Amniotic stem cell (primary cell): ENCODE results near the gene GPC2.

Experiments used
- DNase-seq: peaks from one replicate; lab custom pipeline; 2025; lab: John Stamatoyannopoulos, UW

The GPC2 gene

DNA sequence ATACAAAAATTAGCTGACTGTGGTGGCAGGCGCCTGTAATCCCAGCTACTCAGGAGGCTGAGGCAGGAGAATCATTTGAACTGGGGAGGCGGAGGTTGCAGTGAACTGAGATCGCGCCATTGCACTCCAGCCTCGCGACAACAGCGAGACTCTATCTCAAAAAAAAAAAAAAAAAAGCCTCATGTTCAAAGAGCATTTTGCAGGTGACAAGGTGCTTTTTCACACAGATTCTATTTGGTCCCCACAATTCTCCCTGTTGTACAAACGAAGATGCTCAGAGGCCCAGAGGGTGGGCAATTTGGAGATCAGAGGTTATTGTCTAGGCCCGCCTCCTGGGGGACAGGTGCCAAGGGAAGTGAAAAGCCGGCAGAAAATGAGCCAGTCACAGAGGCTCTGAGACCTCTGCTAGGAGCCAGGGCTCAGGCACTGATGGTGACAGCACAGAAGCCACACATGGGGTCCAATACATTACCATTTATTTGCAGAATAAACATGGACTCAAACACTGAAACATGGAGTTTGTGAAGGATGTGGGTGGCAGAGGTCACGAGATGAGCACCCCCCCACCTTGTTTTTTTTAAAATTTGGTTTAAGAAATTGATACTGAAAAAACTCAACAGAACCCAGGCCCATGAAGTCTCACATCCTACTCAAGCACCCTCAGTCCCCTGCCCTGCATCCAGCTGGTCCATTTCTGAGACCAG lies 7.9 kb downstream of the GPC2 start:
- DNase-seq: no peak

DNA sequence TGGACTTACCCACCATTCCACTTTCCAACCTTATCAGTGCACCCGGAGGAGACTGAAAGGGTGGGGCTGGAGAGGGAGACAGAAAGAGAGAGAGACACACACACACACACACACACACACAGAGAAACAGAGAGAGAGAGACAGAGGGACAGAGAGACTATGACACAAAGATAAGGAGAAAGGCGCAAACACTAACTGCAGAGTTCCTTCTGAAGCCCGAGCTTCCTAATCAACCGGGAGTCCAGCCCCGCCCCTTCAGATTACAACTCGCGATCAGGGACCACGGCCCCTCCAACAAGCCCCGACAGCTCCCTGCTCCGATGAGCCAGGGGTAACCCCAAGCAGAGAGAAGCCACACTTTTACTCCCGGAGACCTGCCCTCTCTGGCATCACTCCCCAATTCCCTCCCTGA lies 9.3 kb downstream of the GPC2 start:
- no peak for DNase-seq

DNA sequence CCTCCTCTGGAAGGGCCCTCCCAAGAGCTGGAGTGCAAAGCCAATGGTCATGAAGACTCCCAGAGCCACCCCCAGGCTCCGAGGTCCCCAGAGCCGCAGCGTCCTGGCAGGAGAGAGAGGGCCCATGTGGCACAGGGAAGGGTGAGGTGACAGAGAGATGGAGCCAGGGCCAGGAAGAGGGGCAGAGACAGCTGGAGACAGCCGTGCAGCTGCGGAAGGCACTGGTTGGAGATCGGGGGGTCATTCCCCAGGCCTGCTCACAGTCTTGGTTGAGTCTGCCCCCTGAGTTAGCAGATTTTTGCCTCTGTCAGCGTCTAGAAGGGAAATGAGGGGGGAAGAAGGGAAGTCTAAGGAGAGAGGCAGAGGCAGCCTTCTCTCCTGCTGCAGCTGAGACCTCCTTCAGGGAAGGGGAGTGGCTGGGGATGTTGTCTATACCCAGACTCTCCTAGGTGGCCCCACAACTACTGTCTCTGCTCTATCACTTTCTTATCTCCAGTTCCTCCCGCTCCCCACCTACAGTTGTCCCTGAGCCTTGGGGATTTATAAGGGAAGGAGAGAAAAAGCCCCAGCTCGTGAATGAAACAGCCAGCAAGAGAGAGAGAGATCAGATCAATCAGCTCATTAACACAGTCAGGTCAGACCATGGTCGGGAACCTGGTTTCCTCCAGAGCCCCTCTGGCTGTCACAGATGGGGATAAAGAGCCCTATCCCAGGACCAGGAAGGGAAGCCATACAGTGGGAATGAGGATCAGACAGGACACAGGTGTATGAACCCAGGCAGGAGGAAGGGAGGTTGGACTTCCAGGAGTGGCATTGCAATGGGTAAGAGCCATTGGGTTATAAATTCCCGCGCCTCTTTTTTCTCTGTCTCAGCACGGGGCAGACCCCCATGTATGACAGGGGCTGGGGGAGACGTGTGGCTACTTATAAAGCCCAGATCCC lies 9.9 kb downstream of the GPC2 start:
- DNase-seq: no peak

DNA sequence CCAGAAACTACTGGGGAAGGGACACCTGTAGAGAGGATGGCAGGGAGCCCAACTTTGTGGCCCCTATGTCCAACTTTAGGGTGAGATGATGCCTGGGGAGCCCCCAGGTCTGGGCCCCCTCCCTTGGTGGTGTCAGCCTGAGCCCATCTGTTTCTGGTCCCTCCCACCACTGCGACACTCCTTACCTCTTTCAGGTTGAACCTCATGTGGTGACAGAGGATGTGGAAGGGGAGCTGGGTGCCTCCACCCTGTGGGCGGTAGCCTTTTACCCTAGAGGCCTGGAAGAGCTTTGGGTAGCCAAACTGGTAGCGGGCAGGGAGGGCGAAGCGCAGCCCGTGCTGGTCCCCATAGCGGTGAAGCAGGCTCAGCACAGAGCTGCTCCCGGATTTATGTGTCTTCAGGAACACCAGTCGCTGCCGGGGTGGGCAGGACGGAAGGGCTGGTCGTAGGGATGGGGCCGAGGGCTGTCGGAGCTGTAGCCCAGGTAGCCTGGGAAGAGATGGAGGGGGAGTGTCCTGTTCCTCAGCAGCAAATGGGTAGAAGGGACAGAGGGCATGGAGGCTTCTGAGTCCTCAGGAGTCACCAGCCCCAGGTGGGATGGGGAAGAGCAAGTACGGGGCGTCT lies 10.8 kb downstream of the GPC2 start:
- no peak for DNase-seq

DNA sequence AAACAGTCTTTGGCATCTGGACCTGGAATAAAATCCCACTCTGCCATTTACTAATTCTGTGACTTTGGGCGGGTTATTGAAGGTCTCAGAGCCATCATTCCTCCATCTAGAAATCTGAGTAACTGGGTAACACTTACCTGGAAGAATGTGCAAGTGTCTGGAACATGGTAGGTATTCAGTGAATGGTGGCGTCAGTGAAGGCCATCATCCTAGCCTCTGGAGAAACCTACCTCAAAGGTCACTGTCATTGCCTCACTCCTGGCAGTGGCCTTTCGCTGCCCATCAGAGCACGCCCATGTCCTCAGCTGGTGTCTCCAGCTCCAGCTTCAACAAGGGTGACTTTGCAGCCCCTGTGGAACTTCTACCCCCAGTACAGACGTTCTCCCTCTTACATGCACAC lies 13.3 kb downstream of the GPC2 start:
- DNase-seq: no peak

DNA sequence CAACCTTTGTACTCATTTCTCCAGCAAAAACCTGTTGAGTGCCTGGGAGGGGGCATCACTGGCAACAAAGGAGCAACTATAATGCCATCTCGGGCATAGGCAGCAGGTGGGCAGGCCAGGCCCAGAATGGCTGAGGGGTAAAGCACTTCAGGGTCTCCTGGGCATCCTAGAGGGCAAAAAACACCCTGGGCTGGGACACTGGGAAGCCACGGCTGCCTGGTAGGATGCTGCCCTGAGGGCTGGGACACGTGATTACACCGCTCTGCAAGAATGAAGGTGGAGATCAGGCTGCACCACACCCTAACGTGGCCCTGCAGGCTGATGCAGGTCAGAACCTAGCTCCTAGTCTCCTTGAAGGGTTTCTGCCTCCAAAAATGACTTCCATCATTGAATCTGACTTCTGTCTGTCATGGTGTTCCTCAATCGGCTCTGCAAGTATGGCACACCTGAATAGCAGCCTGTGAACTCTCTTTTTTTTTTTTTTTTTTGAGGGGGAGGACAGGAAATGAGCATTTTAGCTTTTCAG lies 14.1 kb downstream of the GPC2 start:
- DNase-seq: no peak

DNA sequence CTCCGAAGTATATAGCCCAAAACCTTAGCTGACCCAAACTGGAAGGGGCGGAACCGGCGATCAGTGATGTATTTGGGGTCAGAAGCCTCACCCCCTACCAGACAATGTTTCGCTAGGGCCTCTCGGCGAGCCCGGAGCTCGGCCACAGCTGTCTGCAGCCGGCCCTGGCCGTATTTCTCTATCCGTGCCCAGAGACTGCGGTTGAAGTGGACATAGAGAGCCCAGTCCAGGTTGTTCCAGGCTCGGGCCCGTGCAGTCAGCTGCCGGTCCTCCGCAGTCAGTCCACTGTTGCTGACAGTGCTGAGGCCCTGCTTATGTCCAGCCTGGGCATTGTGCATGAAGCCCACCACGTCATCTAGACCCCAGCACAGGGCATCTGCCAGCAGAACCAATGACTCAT lies 17.1 kb downstream of the GPC2 start:
- DNase-seq: no peak

DNA sequence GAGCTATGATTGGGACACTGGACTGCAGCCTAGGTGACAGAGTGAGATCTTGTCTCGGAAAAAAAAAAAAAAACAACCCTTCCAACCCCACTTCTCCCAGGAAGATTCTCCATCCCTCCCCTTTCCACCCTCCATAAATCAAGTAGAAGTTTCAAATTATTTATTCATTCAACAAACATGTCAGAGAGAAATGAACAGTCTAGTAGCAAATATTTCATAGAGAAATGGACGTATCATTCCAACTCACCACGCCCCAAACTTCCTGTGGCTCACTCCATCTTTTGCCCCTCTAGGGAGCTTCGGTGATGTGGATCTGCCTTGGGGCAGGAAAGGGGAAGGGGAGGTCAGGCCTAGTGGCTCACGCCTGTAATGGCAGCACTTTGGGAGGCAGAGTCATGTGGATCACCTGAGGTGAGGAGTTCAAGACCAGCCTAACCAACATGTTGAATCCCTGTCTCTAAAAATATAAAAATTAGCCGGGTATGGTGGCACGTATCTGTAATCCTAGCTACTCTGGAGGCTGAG lies 18.0 kb downstream of the GPC2 start:
- no peak for DNase-seq

DNA sequence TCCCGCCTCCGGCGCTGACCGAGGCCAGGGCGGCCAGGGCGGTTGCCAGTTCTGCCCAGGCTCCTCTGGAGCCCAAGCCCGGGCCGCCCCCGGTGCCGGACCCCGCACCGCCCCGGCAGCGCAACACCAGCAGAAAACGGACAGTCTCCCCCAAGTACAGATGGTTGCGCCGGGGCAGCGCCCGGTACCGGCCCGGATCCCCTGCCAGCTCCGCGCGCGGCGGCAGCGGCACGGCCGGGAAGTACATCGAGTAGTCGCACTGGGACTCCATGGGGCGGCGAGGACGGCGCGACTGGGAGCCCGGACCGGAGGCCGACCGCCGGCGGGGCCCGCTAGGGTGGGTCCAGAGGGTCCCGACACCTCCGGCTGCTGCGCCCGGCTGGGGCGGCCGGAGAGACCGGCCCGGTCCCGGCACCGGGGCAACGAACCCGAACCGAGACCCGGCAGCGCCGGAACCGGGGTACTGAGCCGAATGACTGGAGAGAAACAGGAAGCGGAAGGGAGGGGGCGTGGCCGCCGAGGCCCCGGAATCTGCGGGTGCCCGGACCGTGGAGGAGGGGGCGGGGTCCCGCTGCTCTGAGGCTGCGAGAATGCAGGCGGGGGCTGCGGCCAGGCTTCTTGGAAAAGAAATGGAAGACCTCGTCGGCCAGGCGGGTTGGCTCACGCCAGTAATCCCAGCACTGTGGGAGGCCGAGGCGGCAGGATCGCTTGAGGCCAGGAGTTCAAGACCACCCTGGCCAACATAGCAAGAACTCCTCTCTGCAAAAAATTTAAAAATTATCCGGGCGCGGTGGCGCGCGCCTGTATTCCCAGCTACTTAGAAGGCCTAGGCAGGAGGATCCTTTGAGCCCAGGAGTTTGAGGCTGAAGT lies 18.7 kb downstream of the GPC2 start, which contains the start of gene TRAPPC14:
Gene TRAPPC14, minus strand, starts transcription at position 495 of the 870 bp plus-strand sequence. Its CDS starts 224 bp downstream, at position 271.
- DNase-seq: peak; percentile 53

DNA sequence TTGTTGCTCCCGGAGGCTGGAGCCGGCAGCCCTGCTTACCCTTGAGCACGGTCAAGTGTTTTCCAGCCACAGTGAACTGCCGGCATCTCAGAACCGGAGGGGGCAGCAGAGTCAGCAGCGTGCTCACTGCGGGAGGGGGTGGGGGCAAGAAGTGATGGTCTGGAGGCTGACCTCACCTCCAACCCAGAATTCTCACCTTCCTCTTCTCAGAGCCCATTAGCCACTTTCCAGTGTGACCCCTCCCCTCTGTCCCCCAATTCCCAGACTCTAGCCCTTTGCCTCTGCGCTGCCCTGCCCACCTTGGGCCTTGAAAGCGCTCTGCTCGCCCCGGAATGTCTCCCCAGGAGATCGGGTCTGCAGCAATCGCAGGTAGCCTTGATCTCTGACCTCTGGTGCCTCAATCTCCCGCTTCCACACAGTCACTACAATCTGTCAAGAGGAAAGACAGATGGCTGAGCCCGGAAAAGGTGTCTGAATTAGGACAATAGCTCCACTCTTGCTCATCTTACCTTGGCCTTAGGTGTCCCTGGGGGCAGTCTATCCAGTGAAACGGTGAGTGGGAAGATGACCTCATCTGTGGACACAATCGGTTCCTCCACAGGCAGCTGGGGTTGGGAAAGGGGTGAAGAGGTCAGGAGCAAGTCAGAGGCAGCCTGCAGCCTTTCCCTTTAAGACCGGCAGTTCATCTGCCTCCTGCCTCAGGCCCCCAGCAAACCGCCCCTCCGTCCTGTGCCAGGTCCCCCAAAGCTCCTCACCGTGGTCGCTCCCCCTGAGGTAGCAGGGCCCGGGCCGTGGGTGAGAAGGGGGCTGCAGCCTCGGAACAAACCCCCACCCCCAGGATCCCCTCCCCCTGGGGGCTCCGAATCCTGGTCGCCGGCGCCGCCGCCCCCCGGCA lies 19.6 kb downstream of the GPC2 start:
- DNase-seq: no peak

DNA sequence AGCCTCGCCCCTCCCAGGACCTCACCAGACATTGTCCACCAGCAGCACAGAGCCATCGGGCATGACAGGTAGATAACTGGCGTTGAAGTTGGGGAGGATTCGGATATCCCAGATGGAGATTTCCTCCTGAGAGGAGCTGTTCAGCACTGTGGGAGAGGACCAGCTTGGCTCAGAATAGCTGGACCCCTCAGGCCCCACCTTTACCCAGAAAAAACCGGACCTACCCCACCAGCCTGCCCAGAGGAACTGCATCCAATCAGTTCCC lies 20.2 kb downstream of the GPC2 start:
- DNase-seq: no peak

DNA sequence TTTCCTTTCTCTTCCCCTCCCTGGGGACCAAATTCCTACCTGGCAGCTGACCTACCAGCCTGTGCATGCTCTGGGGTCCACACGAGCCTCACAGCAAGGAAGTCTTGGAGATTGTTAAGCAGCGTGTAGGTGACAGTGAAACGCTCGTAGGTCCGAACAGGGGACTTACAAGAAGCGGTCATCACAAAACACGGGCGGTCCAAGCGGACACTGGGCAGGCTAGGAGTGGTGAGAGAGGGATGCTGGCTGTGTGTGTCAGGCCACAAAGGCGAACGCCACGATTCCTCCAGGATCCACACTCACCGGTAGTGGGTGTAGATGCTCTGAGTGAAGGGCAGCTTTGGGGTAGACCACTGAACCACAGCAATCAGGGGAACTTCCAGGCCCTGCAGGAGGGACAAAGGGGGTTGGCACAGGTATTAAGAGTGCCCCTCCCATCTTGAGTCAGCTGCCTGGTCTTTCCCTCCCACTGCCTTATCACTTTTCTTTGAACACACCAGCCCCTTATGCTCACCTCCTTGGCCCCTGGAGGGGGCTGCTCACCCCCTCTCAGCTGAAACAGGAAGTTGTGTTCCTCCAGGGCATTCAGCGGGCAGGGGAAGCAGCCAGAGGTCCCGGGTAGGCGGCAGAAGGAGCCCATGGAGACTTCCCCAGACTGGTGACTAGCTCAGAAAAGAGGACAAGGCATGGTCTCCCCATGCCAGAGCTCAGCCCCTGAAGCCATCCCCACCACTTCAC lies 20.7 kb downstream of the GPC2 start:
- no peak for DNase-seq

DNA sequence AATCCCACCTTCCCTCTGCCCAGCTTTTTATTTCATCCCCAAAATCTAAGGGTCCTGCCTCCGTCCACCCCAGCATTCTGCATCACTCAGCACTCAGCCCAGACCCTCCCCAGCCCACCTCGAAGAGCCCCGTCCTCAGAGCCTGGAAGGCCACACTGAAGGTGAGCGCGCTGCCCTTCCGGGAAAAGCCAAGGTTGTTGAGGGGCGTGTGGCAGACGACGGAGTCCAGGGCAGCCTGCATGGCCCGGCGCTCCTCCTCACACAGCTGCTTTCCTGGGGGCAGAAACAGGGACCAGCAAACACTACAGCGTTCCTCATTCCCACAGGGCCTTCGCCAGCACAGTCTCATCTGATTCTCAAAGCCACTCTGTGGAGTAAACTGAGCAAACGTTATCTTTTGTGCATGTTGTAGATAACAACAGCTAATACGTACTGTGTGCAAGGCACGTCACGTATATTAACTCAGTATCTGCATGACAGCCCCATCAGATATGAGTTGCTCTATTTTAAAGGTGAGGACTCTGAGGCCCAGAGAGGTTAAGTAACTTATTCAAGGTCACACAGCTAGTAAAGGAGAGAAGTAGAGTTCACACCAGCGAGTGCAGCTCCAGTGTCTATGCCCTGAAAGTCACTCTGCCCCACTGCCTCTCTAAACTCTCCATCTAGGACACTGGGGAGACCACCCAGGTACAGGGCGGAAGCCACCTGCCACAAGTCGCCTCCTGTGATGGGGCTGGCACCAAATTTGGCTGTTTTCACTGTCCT lies 21.4 kb downstream of the GPC2 start:
- no peak for DNase-seq

DNA sequence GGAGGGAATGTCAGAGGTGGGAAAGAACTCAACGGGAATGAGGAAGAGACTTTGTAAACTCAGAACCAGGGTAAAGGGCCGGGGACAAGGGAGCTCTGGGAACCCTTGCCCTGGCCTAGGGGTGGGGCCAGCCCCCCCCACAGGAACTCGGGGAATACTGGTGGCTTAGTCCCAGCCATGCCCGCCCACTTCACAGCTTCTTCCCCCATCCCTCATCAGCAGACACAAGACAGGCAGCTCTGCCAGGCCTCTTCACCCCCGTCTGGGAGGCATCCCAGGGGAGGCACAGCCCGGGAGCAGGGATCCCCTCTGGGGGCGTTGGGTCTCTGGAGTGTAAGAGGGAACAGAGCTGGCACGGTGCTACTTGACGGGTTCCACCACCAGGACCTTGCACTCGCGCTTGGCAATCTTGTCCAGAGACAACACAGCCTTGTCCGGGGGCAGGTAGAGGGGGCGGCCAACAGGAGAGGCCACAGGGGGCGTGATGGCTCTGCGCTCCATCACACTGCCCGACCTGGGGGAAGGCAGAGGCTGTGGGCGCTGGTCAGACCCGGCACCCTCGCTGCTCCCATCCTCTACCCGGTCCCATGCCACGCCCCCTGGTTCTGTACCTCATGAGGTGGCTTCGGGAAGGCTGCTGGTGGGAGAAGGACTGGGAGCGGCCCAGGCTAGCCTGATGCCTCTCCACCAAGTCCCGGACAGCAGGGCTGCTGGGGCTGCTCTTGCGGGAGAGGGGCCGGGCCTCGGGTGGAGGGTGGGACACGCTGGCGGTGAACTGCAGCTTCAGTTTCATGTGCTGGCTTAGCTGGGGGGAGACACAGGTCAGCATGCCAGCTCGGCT lies 22.3 kb downstream of the GPC2 start:
- no peak for DNase-seq

DNA sequence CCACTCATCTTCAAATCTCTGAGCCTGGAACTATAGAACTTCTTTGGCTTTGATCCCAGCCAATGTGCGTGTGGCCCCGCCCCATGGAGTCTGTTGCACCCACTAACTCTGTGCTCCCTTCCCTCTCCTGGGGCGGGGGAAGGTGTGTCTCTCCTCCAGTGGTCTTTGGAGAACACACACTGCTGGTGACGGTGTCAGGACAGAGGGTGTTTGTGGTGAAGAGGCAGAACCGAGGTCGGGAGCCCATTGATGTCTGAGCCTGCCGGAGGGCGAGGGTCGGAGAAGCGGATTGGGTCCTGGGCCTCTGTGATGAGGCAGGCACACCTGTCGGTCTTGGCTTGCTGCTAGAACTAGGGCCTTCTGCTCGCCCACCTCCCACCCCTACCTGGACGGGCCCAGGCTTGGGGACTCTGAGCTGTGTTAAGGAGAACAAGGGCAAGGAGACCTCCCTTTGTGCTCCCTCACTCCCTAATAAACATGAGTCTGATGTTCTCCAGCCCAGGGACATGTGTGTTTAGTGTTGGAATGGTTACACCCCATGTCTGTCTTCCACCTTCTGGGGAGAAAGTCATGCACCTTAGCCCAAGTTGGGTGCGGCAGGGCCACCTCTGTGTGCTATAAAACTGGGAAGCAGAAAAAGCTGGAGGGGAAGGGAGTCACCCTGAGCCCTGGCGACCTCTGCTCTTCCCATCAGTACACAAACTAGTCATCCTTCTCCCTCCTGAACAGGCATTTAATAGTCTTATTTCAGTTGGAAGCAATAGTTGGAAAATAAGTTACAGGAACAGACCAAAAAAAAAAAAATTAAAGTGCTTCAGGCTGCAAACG lies 23.3 kb downstream of the GPC2 start:
- DNase-seq: no peak

DNA sequence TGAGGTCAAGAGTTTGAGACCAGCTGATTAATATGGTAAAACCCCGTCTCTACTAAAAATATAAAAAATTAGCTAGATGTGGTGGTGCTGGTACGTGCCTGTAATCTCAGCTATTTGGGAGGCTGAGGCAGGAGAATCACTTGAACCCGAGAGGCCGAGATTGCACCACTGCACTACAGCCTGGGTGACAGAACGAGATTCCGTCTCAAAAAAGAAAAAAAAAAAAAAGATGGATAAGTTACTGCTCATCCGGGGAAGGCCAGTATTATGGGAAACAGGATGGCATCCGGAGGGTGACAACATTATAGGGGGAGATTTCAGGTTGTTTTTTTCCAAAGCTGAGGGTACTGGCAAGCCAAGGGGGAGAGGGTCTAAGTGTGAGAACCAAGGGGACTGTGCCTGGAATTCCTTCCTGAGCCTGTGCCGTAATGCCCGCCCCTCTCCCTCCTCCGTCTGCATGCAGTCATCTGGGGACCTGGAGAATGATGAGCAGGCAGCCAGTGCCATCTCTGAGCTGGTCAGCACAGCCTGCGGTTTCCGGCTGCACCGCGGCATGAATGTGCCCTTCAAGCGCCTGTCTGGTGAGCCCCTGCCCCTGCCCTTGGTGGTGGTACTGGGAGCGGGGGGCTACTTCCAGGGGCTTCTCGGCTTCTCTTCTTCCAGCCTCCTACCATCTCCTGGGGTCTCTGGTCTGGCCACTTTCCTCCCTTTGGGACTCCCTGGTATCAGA lies 24.1 kb downstream of the GPC2 start:
- DNase-seq: no peak
